NB4 (cell line): ENCODE results near the gene MYORG.

Experiments used
- MYC ChIP-seq: IDR thresholded peaks from 2 replicates; pipeline ENCODE4 v1.6.1; 2011; ENCODE audit warnings: low read depth, low read length
- TF ChIP-seq, protein P1 (sequence below): IDR thresholded peaks from one replicate; pipeline ENCODE4 v1.5.1; 2012; ENCODE audit warnings: low read depth, low read length
- TF ChIP-seq, protein P2 (sequence below): IDR thresholded peaks from 2 replicates; pipeline ENCODE4 v1.6.1; 2011; ENCODE audit warnings: low read depth, low read length

DNA sequence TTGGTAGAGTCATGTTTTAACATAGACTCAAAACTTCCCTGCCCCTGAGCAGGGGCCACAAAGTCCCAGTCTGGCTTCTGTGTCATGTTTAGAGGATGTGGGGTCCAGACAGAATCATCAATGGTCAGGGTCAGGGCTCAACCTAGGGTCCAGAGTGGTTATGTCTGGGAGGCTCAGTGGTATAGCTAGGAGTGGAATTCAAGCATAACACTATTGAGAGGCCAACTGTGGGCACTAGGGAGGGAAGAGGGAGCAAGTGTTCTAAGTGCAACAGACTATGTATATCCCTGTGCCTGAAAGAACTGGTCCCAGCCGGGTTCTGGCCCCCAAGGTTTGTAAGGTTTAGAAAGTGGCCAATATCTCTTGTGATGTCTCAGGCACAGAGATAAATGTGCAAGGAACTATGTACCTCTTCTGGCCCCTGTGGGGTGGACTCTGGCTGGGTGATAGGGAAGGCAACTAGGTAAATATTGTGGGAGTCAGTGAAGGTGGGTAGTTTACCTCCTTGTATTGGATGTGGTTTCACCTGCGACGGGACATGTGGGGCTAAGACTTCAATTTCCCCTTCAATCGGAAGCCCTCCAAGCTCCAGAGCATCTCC, 14.0 kb downstream of the MYORG start:
- TF ChIP-seq, protein P1, sequence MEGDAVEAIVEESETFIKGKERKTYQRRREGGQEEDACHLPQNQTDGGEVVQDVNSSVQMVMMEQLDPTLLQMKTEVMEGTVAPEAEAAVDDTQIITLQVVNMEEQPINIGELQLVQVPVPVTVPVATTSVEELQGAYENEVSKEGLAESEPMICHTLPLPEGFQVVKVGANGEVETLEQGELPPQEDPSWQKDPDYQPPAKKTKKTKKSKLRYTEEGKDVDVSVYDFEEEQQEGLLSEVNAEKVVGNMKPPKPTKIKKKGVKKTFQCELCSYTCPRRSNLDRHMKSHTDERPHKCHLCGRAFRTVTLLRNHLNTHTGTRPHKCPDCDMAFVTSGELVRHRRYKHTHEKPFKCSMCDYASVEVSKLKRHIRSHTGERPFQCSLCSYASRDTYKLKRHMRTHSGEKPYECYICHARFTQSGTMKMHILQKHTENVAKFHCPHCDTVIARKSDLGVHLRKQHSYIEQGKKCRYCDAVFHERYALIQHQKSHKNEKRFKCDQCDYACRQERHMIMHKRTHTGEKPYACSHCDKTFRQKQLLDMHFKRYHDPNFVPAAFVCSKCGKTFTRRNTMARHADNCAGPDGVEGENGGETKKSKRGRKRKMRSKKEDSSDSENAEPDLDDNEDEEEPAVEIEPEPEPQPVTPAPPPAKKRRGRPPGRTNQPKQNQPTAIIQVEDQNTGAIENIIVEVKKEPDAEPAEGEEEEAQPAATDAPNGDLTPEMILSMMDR: no peak
- TF ChIP-seq MYC: no peak
- TF ChIP-seq, protein P2, sequence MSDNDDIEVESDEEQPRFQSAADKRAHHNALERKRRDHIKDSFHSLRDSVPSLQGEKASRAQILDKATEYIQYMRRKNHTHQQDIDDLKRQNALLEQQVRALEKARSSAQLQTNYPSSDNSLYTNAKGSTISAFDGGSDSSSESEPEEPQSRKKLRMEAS: no peak
